ENCODE data around the gene PIP5K1C.
A peak's percentile ranks its signal among the peaks of the same experiment; 100 is the strongest.

The PIP5K1C gene

DNA sequence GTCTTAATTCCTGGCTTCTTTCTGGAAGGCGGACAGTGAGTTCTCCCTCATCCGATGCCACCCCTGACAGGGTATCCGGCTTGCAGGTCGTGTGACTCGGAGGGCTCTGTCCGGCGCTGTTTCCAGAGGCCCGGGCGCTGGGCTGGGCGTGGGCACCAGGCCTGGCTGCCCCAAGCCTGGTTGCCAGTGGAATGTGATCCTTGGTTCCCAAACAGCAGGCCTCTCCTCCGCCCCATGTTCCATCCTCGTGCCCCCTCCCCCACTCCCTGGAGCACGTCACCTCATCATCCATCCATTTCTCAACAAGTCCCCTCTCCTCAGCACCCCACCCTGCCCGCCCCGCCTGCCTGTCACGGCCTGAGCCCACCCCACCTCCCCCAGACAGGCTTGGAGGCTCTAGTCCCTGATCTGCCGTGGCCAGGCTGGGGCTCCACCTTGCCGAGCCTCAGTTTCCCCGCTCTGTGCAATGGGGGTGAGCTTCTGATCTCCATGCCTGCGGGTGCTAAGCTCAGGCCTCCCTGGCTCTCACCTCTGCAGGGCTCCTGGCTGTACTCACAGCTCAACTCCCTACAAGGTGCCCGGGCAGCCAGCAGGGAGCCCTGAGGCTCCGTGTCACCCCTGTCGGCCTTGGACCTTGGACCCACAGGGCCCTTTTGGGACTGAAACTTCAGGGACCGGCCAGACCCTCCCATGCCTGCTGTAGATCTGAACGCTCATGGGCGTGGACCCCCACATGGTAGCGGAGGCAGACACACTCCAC, 95.9 kb downstream of the PIP5K1C start:
- no peak for DNase-seq (ENCODE audit: low read depth in 2 of 2)
- TF ChIP-seq, protein P1, sequence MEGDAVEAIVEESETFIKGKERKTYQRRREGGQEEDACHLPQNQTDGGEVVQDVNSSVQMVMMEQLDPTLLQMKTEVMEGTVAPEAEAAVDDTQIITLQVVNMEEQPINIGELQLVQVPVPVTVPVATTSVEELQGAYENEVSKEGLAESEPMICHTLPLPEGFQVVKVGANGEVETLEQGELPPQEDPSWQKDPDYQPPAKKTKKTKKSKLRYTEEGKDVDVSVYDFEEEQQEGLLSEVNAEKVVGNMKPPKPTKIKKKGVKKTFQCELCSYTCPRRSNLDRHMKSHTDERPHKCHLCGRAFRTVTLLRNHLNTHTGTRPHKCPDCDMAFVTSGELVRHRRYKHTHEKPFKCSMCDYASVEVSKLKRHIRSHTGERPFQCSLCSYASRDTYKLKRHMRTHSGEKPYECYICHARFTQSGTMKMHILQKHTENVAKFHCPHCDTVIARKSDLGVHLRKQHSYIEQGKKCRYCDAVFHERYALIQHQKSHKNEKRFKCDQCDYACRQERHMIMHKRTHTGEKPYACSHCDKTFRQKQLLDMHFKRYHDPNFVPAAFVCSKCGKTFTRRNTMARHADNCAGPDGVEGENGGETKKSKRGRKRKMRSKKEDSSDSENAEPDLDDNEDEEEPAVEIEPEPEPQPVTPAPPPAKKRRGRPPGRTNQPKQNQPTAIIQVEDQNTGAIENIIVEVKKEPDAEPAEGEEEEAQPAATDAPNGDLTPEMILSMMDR (IDR thresholded peaks at IDR 0.05; ENCODE audit: low read depth, low read length) = no peak
- no peak overlapping the region for H3K4me3 ChIP-seq (replicated peaks in 1 of 2; ENCODE audit: low read depth in 2 of 2, low read length in 2 of 2)

GRCh38 chr19:3603121-3603811, 97.0 kb downstream of the PIP5K1C start:
- H3K4me3 ChIP-seq (replicated peaks in 1 of 2; ENCODE audit: low read depth in 2 of 2, low read length in 2 of 2) = no peak overlapping the region
- no peak for DNase-seq (ENCODE audit: low read depth in 2 of 2)
- TF ChIP-seq, protein P1 (IDR thresholded peaks at IDR 0.05; ENCODE audit: low read depth, low read length) = no peak

DNA sequence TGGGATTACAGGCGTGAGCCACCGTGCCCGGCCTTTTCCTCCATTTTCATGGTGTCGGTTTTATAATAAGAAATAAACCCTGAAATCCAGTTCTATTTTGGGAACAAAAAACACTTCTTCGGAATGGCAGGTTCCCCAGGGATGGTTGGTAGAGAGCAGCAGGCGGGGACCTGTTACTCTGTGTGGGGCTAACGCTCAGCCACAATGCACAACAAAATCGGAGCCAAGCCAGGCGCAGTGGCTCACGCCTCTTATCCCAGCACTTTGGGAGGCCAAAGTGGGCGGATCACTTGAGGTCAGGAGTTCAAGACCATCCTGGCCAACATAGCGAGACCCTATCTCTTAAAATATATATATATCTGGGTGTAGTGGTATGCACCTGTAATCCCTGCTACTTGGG, 99.2 kb downstream of the PIP5K1C start:
- DNase-seq (ENCODE audit: low read depth in 2 of 2) = no peak
- H3K4me3 ChIP-seq (replicated peaks in 1 of 2; ENCODE audit: low read depth in 2 of 2, low read length in 2 of 2) = no peak overlapping the region
- TF ChIP-seq, protein P1 (IDR thresholded peaks at IDR 0.05; ENCODE audit: low read depth, low read length) = no peak

- no peak overlapping the region for H3K4me3 ChIP-seq (replicated peaks in 1 of 2; ENCODE audit: low read depth in 2 of 2, low read length in 2 of 2)
- DNase-seq (ENCODE audit: low read depth in 2 of 2) = no peak
- TF ChIP-seq, protein P1 (IDR thresholded peaks at IDR 0.05; ENCODE audit: low read depth, low read length) = peak; percentile 25
Measured at GRCh38 chr19:3599776-3600187, 100.5 kb downstream of the PIP5K1C start.

DNA sequence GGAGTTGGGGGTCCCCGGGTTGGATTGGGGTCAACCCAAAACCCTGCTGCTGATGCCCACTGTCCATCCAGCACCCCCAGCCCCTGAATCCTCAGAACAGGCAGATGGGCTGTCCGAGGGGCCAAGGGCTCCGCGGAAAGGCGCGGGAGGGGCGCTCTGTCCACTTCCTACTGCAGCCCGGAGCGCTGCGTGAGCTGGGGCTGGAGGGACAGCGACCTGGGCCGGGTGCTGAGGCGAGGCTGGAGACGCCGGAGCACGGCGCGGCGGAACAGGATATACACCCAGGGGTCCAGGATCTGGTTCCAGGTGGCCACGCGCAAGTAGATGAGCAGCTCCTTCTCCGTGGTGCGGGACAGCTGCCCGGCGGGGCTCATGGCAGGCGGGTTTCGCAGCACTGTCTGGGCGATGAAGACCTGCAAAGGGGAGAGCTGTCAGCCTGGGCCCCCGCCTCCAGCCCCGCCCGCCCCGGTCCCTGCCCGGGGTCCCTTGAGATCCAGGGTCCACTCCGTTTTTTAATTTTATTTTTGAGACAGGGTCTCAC, 104.7 kb downstream of the PIP5K1C start:
- no peak overlapping the region for H3K4me3 ChIP-seq (replicated peaks in 1 of 2; ENCODE audit: low read depth in 2 of 2, low read length in 2 of 2)
- no peak for DNase-seq (ENCODE audit: low read depth in 2 of 2)
- TF ChIP-seq, protein P1 (IDR thresholded peaks at IDR 0.05; ENCODE audit: low read depth, low read length) = no peak

GRCh38 chr19:3593156-3593555, 107.1 kb downstream of the PIP5K1C start:
- H3K4me3 ChIP-seq (replicated peaks in 1 of 2; ENCODE audit: low read depth in 2 of 2, low read length in 2 of 2) = no peak overlapping the region
- DNase-seq (ENCODE audit: low read depth in 2 of 2) = no peak
- TF ChIP-seq, protein P1 (IDR thresholded peaks at IDR 0.05; ENCODE audit: low read depth, low read length) = no peak

All from cardiac fibroblast (primary cell).